GM12892 (cell line): ENCODE data around the gene THRB.
A peak's percentile ranks its signal among the peaks of the same experiment; 100 is the strongest.

Experiments used
- DNase-seq: peaks from one replicate; pipeline ENCODE4 v3.0.0; 2011; ENCODE audit not compliant: insufficient read length
- FAIRE-seq: peaks from 2 replicates; lab custom pipeline; 2011; peaks lifted over from hg19 to GRCh38; lab: Jason Lieb, UNC
- POLR2A ChIP-seq: IDR thresholded peaks from 2 replicates; pipeline ENCODE4 v1.6.1; 2011; ENCODE audit warnings: low read depth, low read length, control low read depth
- POLR2AphosphoS5 ChIP-seq: IDR thresholded peaks from 2 replicates; pipeline ENCODE4 v1.6.1; 2011; ENCODE audit warnings: low read depth, low read length, control low read depth
- TAF1 ChIP-seq: IDR thresholded peaks from 2 replicates; pipeline ENCODE4 v1.6.1; 2011; ENCODE audit warnings: low read depth, mild to moderate bottlenecking, control low read depth, low read length, borderline replicate concordance

Gene THRB

DNA sequence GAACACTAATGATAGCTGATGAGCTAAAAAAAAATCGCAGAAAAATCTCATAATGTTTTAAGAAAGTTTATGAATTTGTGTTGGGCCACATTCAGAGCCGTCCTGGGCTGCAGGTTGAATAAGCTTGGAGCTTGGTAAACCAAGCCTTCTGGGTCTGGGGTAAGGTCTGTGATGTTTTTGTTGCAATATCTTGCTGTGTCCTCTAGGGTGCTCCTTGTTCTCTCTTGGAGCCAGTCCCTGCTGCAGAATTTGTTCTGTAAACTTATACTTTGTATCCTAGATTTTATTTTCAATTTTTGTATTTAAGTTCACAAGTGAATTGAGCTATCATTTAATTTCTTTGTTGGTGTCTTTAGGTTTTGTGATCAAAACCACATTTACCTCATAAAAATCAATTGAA is 405.9 kb downstream of the THRB start:
- TF ChIP-seq POLR2A (no peak), TAF1 (no peak), POLR2AphosphoS5 (no peak)
- DNase-seq, result no peak
- no peak for FAIRE-seq

GRCh38 chr3:24087469-24087868 is 407.2 kb downstream of the THRB start:
- no peak for TF ChIP-seq POLR2AphosphoS5
- TF ChIP-seq TAF1, result no peak
- no peak for TF ChIP-seq POLR2A
- DNase-seq (no peak), FAIRE-seq (no peak)

- no peak for FAIRE-seq
- DNase-seq, result no peak
- TF ChIP-seq TAF1 (no peak), POLR2AphosphoS5 (no peak), POLR2A (no peak)
These were observed 407.8 kb downstream of the THRB start for GRCh38 chr3:24086617-24087404.

DNA sequence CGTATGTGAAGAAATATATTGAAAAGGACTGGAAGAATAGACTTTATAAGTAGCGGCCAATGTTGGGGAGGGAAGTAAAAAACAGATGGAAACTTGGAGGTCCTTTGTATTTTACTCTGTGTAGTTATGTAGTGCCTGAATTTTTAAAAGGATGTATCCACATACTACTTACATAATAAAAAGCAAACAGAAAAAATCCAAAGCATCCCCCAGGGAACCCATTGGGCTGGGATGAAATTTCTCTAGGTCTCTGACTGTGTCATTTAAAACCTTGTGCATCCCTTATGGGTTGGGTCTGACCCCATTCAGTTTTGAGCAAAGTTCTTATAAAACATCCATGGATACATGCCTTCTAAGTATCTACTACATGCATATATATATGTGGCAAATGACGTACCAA is 408.4 kb downstream of the THRB start:
- FAIRE-seq (no peak), DNase-seq (no peak)
- no peak for TF ChIP-seq TAF1
- TF ChIP-seq POLR2AphosphoS5, result no peak
- no peak for TF ChIP-seq POLR2A

GRCh38 chr3:24072193-24072592 is 422.5 kb downstream of the THRB start:
- DNase-seq (no peak), FAIRE-seq (no peak)
- no peak for TF ChIP-seq TAF1
- no peak for TF ChIP-seq POLR2A
- TF ChIP-seq POLR2AphosphoS5, result no peak

GRCh38 chr3:24069045-24069444 is 425.6 kb downstream of the THRB start:
- no peak for TF ChIP-seq POLR2A
- TF ChIP-seq POLR2AphosphoS5, result no peak
- no peak for TF ChIP-seq TAF1

DNA sequence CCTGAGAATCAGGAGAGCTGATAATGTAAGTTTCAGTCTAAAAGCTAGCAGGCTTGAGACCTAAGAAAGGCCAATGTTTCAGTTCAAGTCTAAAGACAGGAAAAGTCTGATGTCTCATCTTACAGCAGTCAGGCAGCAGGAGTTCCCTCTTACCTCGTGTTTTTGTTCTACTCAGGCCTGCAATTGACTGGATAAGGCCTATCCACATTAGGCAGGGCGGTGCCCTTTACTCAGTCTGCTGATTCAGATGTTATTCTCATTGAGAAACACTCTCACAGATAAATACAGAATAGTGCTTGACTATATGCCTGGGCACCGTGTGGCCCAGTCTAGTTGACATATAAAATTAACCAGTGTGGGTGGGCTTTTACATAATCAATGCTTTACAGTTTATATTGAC is 427.2 kb downstream of the THRB start:
- FAIRE-seq (no peak), DNase-seq (no peak)
- TF ChIP-seq TAF1 (no peak), POLR2A (no peak), POLR2AphosphoS5 (no peak)

More at GRCh38 chr3:24069045-24069444, 425.6 kb downstream of the THRB start:
- DNase-seq, result no peak
- FAIRE-seq, result peak; percentile 17
